Liver (tissue), 9 donors: ENCODE measurements around the gene JCAD. TPM values are rescaled to one million over a fixed set of nuclear protein-coding genes. Genes with fewer than 3 reads are reported as not detected.

Source experiments
- DNase-seq: peaks from one replicate; pipeline ENCODE4 v3.0.0-alpha.2; 2017; ENCODE audit warnings: low spot score
- H3K27ac ChIP-seq, 2 donors: one replicate each; pipeline ENCODE4 v1.7.0; 2013; ENCODE audit warnings: inconsistent platforms in 2 of 2, low read length in 2 of 2, control low read depth in 1 of 2, low read depth in 1 of 2, mild to moderate bottlenecking in 1 of 2
- H3K27me3 ChIP-seq, 4 donors: one replicate each; pipeline versions ENCODE4 v1.6.1 to v1.7.0; 2013; ENCODE audit warnings: low read length in 3 of 4, inconsistent platforms in 1 of 4, mild to moderate bottlenecking in 1 of 4, moderate library complexity in 1 of 4; ENCODE audit not compliant: control insufficient read depth in 4 of 4, insufficient read depth in 4 of 4
- H3K36me3 ChIP-seq, 4 donors: one replicate each; pipeline versions ENCODE4 v1.6.1 to v1.7.0; 2013; ENCODE audit warnings: low read length in 3 of 4, mild to moderate bottlenecking in 3 of 4, low read depth in 1 of 4, moderate library complexity in 1 of 4; ENCODE audit not compliant: control insufficient read depth in 4 of 4, insufficient read depth in 3 of 4
- H3K4me1 ChIP-seq, 4 donors: one replicate each; pipeline versions ENCODE4 v1.6.1 to v1.7.0; 2013; ENCODE audit warnings: low read length in 3 of 4, mild to moderate bottlenecking in 3 of 4, moderate library complexity in 1 of 4; ENCODE audit not compliant: control insufficient read depth in 4 of 4, insufficient read depth in 4 of 4
- H3K4me3 ChIP-seq, 3 donors: one replicate each; pipeline versions ENCODE4 v1.6.1 to v1.7.0; 2013; ENCODE audit warnings: low read length in 3 of 3, control low read depth in 1 of 3, low read depth in 1 of 3, mild to moderate bottlenecking in 1 of 3
- H3K9ac ChIP-seq, 2 donors: one replicate each; pipeline ENCODE4 v1.7.0; 2013; ENCODE audit warnings: low read length in 2 of 2, mild to moderate bottlenecking in 2 of 2, moderate library complexity in 2 of 2, control low read depth in 1 of 2, low read depth in 1 of 2
- H3K9me3 ChIP-seq, 4 donors: one replicate each; pipeline versions ENCODE4 v1.6.1 to v1.7.0; 2013; ENCODE audit warnings: low read length in 3 of 4; ENCODE audit not compliant: control insufficient read depth in 4 of 4
- ATF3 ChIP-seq: IDR thresholded peaks from 2 replicates; pipeline ENCODE4 v1.6.1; 2016; ENCODE audit warnings: antibody characterized with exemption
- CTCF ChIP-seq: fragments of 150-350 bp; IDR thresholded peaks from 2 replicates; pipeline ENCODE4 v1.5.1; 2017; ENCODE audit warnings: improper control_type of control experiment, low read depth, low read length; ENCODE audit not compliant: missing input control
- EGR1 ChIP-seq, 2 donors: IDR thresholded peaks; 2 replicates each; pipeline ENCODE4 v1.6.1; 2016 to 2018; ENCODE audit warnings: antibody characterized with exemption in 2 of 2, low read depth in 2 of 2
- JUND ChIP-seq, 2 donors: IDR thresholded peaks; 2 replicates each; pipeline ENCODE4 v1.6.1; 2016; ENCODE audit warnings: antibody characterized with exemption in 2 of 2
- NR2F2 ChIP-seq: IDR thresholded peaks from 2 replicates; pipeline ENCODE4 v1.6.1; 2016; ENCODE audit warnings: antibody characterized with exemption
- RAD21 ChIP-seq, 2 donors: IDR thresholded peaks; 2 replicates each; pipeline ENCODE4 v1.6.1; 2016; ENCODE audit warnings: antibody characterized with exemption in 2 of 2, mild to moderate bottlenecking in 2 of 2
- REST ChIP-seq: IDR thresholded peaks from 2 replicates; pipeline ENCODE4 v1.6.1; 2016; ENCODE audit warnings: antibody characterized with exemption, mild to moderate bottlenecking
- RXRA ChIP-seq, 2 donors: IDR thresholded peaks; 2 replicates each; pipeline ENCODE4 v1.6.1; 2017 to 2018; ENCODE audit warnings: antibody characterized with exemption in 2 of 2, mild to moderate bottlenecking in 1 of 2
- TAF1 ChIP-seq: conservative IDR thresholded peaks from 2 replicates; pipeline ENCODE4 v1.6.1; 2016; ENCODE audit warnings: antibody characterized with exemption, mild to moderate bottlenecking
- YY1 ChIP-seq: IDR thresholded peaks from 2 replicates; pipeline ENCODE4 v1.6.1; 2016; ENCODE audit warnings: antibody characterized with exemption, mild to moderate bottlenecking
- WGBS: extraction: QIAGEN DNeasy Blood & Tissue Kit; methylation state at CpG from one replicate; pipeline ENCODE4 v1.1.7; 2013; 5-methylcytosine and 5-hydroxymethylcytosine counted together
- polyA plus RNA-seq, 2 donors: library from polyadenylated mRNA; stranded (reverse) in 1 of 2; unstranded in 1 of 2; fragments of 200-250 nt in 1 of 2; fragments of >200 nt in 1 of 2; fragmentation: Nextera tagmentation in 1 of 2; extraction: Ambion mirVana in 1 of 2; gene quantifications; one replicate each; pipeline versions ENCODE4 v1.2.1 to v1.2.3, GENCODE V29; 2013 to 2015
- total RNA-seq, 2 donors: library from RNA; depleted of rRNA; stranded (reverse); fragments of >200 nt; gene quantifications; one replicate each; pipeline ENCODE4 v1.2.3, GENCODE V29; 2014
- donor health status: healthy.
- donor health status: healthy.
- donor health status: healthy.
- donor health status: healthy.
- donor health status: healthy.

The JCAD gene
- 1 to 10 TPM; 1.1 to 3.2 TPM for total RNA-seq
- polyA plus RNA-seq: 1 to 10 TPM in 1 of 2 donors, under 1 TPM in 1; 0.77 to 1.1 TPM

- Histone ChIP-seq H3K9me3 (no peaks in the 10 kb centered on the region), H3K27me3 (no peaks in the 10 kb centered on the region), H3K36me3 (no peaks in the 10 kb centered on the region), H3K9ac (no peak within 1 kb of the TSS), H3K4me3 (peak within 1 kb of the TSS; percentile 29 to 74 (median 61)), H3K27ac (peak within 1 kb of the TSS; percentile 6 to 46), H3K4me1 (peaks cover 0 to 8% (median 4%) of the 10 kb centered on the region in 4 donors)
- 5% methylated on average over 66 of the region's 66 CpGs for whole genome bisulfite sequencing
- no peak for TF ChIP-seq ATF3
- no peak for TF ChIP-seq EGR1 (IDR thresholded peaks at IDR 0.05; ENCODE audit: low read depth in 2 of 2)
- TF ChIP-seq YY1: no peak
- TF ChIP-seq REST: no peak
- TF ChIP-seq RAD21 (IDR thresholded peaks at IDR 0.05): no peak
- no peak for TF ChIP-seq CTCF
- no peak for TF ChIP-seq NR2F2
- no peak for TF ChIP-seq TAF1
- TF ChIP-seq JUND (IDR thresholded peaks at IDR 0.05): no peak
- peak; percentile 79 for DNase-seq
Observed at GRCh38 chr10:30059209-30060107, at the start of gene JCAD. Gene JCAD, minus strand, starts transcription at chr10:30059586. Its CDS starts 11,774 bp downstream, at chr10:30047812.

- no peak overlapping the region for H3K27ac ChIP-seq
- DNase-seq: no peak
- TF ChIP-seq TAF1 (no peak), YY1 (no peak), RXRA (IDR thresholded peaks at IDR 0.05) (no peak)
- no peaks in the 10 kb centered on the region for H3K9me3 ChIP-seq
- H3K4me1 ChIP-seq: no peaks in the 10 kb centered on the region
- H3K9ac ChIP-seq: no peak overlapping the region
- H3K27me3 ChIP-seq: no peaks in the 10 kb centered on the region
- H3K36me3 ChIP-seq: no peaks in the 10 kb centered on the region
- no peak overlapping the region for H3K4me3 ChIP-seq
- WGBS: 79% methylated on average over 5 of the region's 5 CpGs
Observed at GRCh38 chr10:30106987-30107386, 47.6 kb upstream of the JCAD start.
